Occipital lobe (tissue), 2 donors: ENCODE data around the gene ST6GALNAC6. TPM values are rescaled to one million over a fixed set of nuclear protein-coding genes. Genes with fewer than 3 reads are reported as not detected.

ENCODE experiments used
- DNase-seq: peaks from one replicate; lab custom pipeline; 2025; lab: John Stamatoyannopoulos, UW
- total RNA-seq: library from RNA; depleted of rRNA; stranded (reverse); fragments of >200 nt; gene quantifications from one replicate; pipeline ENCODE4 v1.2.3, GENCODE V29; 2014

ST6GALNAC6 gene
- total RNA-seq, 1 donor from 2014 or later = 31.8 TPM

DNA sequence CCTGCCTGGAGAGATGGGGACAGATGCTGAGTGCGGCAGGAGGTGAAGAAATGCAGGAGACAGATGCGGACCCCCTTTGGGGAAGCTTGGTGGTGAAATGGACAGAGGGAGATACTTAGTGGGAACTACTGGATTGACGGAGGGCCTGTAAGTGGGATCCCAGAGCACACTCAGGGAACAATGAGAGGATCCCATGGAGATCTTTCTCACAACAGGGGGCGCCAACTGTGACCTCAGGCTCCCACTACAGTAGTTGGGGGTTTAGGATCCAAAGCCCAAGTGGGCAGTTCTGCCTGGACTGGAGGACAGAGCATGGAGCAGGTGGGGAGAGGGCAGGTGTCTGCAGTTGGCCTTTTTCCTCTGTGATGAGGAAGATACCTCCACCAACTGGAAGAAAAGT is 34.8 kb upstream of the ST6GALNAC6 start:
- DNase-seq = no peak

DNA sequence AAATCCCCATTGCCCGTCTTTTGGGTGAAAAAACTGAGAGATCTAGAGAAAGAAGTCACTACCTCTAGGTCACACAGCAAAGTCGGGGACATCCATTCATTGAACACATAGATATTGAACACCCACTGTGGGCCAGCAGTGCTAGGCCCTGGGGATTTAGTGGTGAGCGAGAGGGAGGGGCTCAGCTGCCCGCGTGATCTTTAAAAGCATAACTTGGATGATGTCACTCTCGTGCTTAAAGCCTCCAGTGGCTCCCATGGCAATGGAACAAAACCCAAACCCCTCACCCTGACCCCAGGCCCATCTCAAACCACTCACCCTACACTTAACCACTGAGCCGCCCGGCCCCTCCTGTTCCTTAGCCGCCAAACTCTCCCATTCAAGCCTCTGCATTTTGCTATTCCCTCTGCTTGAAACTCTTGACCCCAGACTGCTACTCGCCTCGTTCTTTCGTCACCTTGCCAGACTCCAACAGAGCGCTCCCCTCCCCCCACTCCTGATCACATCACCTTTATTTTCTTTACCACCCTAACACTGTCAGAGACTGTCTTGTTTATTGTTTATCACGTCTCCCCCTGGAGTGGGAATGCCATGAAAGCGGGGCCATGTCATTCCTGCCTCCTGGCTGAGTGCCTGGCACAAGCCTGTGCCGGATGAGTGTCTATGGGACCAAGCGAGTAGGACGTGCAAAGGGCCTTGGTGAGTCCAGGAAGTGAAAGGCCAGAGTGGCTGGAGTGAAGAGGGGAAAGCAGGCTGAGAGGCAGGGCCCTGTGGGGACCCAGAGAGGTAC is 31.9 kb upstream of the ST6GALNAC6 start:
- no peak for DNase-seq

DNA sequence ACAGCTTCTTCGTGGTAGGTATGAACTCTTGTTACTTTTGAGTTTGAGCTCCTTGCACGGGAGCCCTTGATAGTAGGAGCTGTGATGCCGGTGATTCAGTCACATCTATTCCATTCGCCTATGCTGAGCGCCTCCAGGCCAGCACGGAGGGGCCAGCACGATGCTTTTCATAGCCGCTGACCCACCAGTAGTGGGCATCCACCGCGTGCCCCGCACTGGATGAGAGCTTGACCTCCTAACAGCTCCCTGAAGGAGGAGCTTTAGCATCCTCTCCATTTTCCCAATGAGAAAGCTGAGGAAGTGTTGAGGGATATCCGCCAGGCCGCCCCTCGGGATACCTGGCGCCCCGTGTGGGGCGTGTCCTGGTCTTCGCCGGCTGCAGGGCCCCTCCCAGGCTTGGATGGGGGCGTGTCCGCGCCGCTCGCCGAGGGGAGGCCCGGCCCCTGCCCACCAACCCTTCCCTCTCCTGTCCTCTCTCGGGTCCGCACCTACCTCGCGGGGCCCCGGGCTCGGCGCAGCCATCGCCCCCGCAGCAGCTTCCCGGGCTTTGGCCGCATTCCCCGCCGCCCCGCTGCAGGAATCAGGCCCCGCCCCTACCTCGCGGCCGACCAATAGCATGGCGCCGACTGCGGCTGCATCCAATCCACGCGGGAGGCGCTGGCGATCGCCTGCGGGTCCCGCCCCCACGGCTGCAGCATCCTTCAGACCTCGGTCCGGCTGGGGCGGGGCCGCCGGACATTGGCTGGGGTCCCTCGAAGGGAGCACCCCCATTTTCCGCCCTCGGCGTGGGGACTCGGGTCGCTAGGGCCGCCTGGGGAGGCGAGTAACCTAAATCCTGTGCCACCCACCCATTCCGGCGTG is 31.1 kb upstream of the ST6GALNAC6 start, which contains the start of gene PIP5KL1:
Gene PIP5KL1 (minus strand): TSS at position 547 of the 861 bp plus-strand sequence. CDS start 25 bp downstream, at position 522.
- peak; percentile 79 for DNase-seq

DNA sequence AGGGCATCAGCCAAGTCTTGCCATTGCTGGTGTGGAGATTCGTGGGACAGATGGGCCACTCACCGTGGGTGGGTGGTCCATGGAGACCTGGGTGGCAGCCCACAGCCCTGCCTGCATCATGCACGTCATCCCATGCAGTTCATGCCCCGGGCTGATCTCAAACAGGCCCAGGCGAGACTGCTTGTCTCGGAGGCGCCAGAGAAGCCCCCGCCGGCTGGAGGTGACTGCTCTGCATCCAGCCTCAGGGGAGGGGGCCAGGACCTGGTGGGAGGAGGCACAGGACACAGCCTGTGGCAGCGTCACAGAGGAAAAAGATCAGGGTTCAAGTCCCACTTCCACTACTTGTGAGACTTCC is 30.2 kb upstream of the ST6GALNAC6 start:
- DNase-seq = no peak

DNA sequence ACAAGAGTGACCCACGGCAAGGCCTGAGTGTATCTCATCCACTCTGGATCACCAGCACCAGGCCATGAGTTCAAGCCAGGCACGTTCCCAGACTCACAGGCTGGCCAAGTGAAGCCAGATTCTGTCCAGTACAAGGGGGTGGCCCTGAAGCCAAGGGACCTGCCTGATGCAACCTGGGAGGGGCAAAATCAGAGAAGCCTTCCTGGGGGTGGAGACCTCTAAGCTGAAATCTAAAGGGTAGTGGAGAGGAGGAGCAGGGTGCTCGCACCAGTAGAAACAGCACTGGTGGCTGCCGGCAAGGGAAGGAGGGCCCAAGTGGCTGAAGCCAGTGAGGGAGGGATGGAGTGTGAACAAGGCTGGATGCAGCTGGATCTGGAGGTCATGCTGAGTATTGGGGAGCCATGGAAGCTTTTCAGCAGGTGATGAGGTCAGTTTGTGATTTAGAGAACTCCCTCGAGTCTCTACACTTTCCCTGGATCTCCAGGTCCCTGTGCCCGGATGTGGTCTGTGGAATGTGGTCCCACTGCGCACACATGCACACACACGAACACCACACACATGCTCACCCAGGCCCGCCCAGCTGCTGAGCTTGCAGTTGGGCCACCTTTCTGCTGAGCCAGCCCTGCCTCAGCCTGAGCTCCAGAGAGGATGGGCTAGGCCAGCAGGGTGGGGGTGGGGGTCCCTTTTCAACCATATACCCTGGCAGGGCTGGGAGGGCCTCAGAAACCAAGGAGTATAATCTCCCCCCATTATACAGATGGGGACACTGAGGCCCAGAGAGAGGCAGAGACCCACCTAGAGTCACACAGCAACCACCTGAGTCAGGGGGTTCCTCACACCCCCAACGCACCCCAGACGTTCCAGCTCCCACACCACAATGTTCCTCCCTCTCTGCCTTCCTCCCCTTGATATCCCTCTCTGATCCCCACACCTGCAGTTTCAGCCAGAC is 29.5 kb upstream of the ST6GALNAC6 start:
- DNase-seq = no peak

DNA sequence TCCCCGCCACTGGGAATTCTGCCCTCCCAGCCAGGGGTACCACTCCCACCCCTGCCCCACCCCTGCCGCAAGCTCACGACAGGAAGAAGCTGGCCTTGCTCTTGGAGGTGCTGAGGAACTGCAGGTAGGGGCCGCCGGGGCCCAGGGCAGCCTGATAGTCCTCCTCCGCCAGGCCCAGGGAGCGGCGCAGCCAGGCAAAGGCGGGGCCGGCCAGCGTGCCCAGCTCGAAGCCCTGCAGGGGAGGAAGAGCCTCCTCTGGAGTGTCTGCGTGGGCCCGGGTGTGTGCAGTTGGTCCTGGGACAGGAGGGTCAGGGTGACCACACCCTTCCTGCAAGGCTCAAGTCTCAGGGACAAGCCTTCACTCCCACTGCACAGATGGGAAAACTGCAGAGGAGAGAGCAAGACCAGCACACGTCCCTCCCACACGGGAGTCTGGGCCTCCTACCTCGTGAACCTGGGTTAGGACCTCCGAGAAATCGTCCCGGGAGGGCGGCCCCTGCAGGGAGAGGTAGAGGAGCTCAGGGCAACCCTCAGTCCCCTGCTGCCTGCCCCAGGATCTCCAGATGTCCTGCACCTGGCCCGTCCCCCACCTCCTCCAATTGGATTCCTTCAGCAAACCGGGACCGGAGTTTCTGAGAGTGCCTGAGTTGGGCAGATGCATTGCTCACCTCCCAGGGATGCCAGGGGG is 28.7 kb upstream of the ST6GALNAC6 start:
- DNase-seq = no peak

DNA sequence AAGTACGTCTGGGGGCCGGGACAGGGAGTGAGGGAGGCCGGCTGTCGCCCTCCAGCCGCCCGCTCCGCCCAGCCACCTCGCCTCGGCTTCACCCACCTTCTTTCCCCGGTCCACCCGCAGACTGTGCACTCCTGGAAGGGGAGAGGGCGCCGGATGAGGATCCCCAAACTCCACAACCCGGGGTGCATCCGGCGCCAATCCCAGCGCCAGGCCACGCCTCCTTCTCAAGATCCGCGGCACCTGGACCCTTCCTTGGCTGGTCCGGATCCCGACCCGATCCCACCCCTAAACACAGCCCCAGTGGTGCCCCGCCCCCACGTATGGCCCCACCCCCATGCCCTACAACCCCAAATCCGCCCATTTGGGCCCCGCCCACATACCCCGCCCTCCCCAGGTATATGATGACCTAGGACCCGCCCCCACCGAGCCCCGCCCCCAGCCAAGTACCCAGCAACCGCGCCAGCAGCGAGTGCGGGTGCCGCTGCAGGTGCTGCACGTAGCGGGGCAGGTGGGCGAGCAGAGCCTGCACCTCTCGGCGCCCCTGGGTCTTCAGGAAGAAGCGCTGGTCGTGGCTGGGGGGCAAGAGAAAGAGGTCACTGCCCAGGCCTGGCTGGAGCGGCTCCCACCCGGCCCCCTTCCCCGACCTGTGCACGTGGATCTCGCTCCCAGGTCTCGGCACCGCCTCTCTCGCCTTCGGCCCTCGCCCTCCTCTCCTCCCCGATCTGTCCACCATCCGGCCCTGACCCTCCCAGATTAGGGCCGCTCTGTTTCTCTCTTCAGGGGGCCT is 28.0 kb upstream of the ST6GALNAC6 start:
- no peak for DNase-seq

DNA sequence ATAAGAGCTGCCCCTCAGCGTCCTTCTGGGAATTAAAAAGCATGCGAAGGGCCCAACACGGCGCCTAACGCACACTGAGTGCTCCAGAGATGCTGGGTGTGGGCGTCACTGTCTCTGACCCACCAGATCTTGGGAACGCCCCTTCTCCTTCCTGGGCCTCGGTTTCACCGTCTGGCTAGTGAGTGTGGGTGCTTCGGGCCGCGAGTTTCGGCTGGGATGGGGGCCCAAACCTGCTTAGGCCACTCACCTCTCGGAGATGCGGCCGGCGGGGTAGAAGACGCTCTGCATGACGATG is 27.4 kb upstream of the ST6GALNAC6 start:
- DNase-seq = no peak

DNA sequence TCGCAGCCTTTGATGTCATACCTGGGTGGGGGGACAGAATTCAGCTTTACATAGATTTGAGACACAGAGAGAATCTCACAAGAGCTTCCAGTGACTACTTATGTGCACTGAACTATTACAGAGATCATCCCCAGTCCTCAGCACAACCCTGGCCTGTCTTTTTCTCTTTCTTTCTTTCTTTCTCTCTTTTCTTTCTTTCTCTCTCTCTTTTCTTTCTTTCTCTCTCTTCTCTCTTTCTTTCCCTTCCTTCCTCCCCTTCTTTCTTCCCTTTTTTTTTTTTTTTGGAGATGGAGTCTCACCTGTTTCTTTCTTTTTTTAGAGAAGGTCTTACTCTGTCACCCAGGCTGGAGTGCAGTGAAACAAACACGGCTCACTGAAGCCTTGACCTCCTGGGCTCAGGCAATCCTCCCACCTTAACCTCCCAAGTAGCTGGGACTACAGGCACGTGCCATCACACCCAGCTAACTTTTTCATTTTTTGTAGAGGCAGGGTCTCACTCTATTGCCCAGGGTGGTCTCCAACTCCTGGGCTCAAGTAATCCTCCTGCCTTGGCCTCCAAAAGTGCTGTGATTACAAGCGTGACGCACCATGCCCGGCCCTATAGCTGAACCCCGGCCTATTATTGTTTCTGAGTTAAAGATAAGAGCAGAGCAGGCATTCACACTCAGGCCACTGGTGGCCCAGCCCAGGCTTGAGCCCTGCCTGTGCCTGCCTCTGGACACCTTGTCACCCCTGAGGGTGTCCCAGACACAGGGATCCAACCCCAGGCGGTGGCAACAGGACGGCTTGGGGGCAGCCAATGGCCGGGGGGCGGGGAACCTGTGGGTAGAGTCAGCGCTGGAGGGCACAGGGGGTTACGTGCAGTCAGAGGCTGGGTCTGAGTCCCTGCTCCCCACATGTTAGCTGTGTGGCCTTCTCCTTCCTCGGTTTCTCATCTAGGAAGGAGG is 26.8 kb upstream of the ST6GALNAC6 start:
- DNase-seq = no peak

DNA sequence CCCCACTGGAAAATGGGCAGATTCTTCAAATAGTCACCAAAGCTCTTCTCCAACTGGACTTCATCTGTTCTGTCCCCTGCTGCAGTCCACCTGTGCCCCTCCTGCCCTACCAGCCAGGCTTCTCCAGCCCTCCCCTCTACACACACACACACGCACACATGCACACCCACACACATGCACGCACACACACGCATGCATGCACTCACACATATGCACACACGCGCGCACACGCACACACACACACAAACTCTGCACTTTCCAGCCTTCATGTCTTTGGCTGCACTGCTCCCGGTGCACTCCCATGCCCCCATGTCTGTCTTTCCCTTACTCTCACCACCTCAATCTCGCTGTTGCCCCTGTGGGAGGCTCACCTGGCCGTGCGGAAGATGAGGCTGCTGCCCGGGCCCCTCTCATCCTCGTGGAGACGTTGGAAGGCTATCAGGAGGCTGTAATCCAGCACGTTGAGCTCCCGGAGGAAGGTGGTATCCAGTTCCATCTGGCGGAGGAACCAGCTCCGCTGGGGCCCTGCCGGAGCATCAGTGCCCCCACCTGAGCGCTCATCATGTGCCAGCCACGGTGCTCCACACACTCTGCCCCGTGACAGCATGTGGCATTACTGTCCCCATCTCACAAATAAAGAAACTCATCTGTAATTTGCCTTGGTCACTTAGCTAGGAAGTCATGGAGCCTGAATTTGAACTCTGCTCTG is 25.5 kb upstream of the ST6GALNAC6 start:
- DNase-seq = no peak

DNA sequence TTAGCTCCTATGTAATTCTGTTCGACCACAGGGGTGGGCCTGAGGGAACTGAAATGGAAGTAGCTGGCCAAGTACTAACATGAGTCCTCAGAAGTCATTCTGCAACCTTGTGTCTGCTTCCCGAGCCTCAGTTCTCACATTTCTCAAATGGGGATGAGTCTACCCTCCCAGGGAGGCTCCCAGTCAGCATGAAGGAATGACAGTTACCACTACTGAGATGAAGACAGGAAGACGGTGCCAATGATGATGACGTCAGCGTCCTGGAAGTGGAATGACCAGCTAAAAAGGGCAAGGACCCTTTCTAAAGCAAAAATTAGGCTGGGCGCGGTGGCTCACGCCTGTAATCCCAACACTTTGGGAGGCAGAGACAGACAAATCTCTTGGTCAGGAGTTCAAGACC is 24.4 kb upstream of the ST6GALNAC6 start:
- DNase-seq = no peak

DNA sequence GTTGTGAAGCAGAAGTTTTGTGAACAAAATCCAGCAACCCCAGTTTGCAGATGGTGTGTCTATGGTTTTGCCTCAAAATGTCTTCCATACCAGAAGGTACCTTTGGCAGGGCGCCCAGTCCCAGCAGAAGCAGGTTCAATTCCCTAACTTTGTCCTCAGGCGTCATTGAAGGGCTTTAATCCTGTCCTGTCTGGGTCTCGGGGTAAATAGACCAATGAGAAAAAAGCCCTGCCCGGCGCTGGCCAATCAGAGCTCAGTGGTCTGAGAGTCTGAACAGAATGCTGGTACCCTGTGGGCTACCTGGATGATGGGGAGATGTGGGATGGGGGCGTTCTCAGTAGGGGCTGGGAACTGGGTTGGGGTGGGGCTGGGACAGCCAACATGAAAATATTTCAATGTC is 23.6 kb upstream of the ST6GALNAC6 start:
- no peak for DNase-seq

DNA sequence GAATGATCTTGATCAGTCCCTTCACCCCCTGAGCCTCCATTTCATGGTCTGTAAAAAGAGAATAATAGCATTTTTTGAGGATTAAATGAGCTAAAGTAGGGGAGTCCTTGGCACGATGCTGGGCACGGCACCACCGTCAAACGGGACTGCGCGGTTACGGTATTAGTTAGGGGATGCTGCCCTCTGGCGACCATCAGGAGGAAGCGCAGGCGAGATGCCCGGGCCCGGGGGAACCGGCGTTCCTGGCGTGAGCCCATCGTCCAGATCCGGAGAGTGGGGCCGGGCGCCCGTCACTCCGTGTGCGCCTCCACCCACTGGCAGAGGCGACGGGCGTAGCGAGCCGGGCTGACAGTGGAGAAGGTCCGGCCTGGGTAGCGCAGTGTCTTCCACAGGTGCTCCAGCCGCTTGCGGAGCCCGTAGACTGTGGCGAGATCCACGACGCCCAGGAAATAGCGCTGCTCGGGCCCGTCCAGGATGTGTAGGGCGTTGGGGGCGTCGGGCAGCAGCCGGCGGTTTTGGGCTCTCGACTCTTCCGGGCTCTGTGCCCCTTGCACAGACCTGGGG is 22.2 kb upstream of the ST6GALNAC6 start:
- DNase-seq = no peak

DNA sequence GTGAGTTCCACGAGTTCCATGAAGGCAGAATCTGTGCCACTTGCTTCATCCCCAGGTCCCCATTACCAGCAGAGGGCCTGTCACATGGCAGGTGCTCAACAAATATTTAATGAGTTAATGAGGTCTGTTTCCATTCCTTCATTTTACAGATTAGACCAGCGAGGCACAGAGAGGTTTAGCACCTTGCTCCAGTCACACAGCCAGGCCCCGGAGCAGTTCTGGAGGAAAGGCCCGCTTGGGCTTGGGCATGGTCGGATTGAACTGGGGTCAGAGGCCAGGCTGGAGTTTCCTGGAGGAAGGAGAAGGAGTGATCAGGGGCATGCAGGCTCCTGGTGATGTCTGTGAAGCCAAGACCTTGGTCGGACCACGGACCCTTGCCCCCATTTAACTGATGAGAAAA is 21.4 kb upstream of the ST6GALNAC6 start:
- no peak for DNase-seq

DNA sequence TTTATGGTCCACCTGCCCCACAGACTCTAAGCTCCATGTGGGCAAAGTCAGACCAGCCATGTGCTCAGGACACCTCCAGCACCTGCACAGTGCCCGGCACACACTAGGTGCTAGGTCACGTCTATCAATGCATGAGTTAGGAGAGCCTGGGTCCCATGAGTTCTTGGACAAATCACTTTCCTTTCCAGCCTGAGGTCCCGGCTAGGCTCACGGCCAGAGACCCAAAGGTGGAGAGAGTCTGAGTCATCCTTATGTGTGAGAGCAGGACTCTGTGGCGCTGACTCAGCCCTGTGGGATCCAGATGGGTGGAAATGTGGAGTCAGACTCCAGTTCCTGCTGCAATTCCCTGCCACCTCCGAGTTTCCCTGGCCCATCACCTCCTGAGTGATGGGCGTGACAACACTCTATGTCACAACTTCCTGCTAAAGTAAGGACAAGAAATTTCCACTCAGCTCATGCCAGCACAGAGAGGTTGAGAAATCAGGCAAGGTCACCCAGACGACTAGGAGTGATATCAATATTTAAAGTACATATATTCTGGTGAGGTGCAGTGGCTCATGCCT is 19.9 kb upstream of the ST6GALNAC6 start:
- DNase-seq = peak; percentile 66

DNA sequence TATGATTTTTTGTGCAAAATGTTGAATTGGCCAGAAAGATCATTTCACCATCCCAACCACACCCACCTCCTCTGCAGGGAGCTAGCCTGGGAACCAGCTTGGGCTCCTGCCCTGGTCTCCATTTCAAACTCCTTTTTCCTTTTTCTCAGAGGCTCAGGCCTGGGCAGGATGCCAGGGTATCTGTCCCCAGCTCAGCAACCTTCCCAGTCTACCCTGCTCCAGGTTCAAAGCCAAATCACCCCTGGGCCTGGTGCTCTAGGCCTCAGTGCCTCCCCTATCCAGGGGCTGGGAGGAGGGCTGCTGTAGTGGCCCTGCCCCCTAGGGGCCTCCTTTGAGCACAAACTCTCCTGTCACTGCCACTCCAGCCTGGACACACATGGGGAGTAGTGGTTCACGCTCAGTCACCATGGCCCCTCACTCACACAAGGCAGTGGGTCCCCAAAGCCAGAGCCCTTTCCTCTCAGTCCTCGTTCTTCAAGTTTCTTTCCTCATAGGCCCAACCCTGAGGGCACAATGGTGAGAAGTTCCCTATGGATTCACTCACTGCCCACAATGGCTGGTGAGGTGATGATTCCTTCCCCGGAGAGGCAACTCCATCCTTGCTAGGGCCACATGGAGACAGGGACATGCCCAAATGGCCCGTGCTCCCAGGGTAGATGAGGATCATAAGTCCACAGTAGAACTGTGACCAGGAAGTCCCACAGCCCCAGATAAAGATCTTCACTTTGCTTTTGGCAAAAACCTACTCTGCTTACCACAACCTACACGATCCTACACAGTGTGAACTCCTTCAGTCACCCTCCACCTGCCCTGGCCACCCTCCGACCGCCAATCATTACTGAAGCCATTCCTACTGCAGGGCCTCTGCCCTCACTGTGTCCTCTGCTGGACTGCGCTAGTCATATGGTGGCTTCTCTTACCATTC is 19.0 kb upstream of the ST6GALNAC6 start:
- no peak for DNase-seq

DNA sequence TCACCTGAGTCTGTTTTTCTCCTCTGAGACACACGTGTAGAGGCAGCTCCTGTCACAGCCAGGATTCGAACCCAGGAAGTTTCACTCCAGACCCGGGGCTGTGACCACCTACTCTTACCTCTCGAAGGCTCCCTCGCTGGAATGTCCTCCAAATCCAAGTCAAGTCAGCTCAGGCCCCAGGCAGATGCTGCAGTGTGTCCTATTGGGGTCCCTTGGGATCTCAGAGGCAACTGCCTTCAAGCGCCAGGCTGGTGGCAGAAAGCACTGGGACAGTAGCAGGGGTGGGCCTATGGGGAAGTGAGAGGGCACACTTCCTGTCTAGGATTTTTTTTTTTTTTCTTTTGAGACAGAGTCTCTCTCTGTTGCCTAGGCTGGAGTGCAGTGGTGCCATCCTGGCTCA is 18.2 kb upstream of the ST6GALNAC6 start:
- no peak for DNase-seq
